NCI-H2107 (cell line): ENCODE data around the gene UBTD2.
"Not testable (repeated sequence)": the region's sequence is repeated elsewhere in the genome, so short reads cannot be mapped to it uniquely, and the experiment has no call there.

Experiments
- DNase-seq: peaks from one replicate; lab custom pipeline; 2025; lab: John Stamatoyannopoulos, UW

Gene UBTD2

GRCh38 chr5:172283020-172283861, at the start of gene UBTD2:
TSS of gene UBTD2 (minus strand) at chr5:172283764. CDS start at chr5:172283665, 99 bp downstream.
- peak; percentile 25 for DNase-seq

GRCh38 chr5:172326901-172327300, 43.3 kb upstream of the UBTD2 start:
- DNase-seq = not testable (repeated sequence)

- no peak for DNase-seq
Observed at GRCh38 chr5:172325452-172325851, 41.9 kb upstream of the UBTD2 start.

GRCh38 chr5:172322028-172322965, 38.7 kb upstream of the UBTD2 start:
- DNase-seq = no peak

- no peak for DNase-seq
Observed at GRCh38 chr5:172321593-172321992, 38.0 kb upstream of the UBTD2 start.

GRCh38 chr5:172319708-172320441, 36.3 kb upstream of the UBTD2 start:
- no peak for DNase-seq

- no peak for DNase-seq
Observed at GRCh38 chr5:172315587-172316493, 32.3 kb upstream of the UBTD2 start.

GRCh38 chr5:172313915-172314314, 30.4 kb upstream of the UBTD2 start:
- DNase-seq = no peak

- DNase-seq = no peak
Observed at GRCh38 chr5:172312286-172312685, 28.7 kb upstream of the UBTD2 start.

- DNase-seq = no peak
Observed at GRCh38 chr5:172311605-172312004, 28.0 kb upstream of the UBTD2 start.

GRCh38 chr5:172311026-172311425, 27.5 kb upstream of the UBTD2 start:
- DNase-seq = no peak

- DNase-seq = no peak
Observed at GRCh38 chr5:172305380-172305779, 21.8 kb upstream of the UBTD2 start.

- no peak for DNase-seq
Observed at GRCh38 chr5:172303572-172304335, 20.2 kb upstream of the UBTD2 start.

- no peak for DNase-seq
Observed at GRCh38 chr5:172303162-172303561, 19.6 kb upstream of the UBTD2 start.

- DNase-seq = no peak
Observed at GRCh38 chr5:172302047-172302710, 18.6 kb upstream of the UBTD2 start.

GRCh38 chr5:172299916-172300439, 16.4 kb upstream of the UBTD2 start:
- DNase-seq = no peak

GRCh38 chr5:172294831-172295230, 11.3 kb upstream of the UBTD2 start:
- no peak for DNase-seq

GRCh38 chr5:172293745-172294342, 10.3 kb upstream of the UBTD2 start:
- no peak for DNase-seq
